ENCODE results near the gene TNNC1. TPM values are rescaled to one million over a fixed set of nuclear protein-coding genes. Genes with fewer than 3 reads are reported as not detected.

The TNNC1 gene
- polyA plus RNA-seq, 1 donor from 2014 or later = 2.2 TPM

DNA sequence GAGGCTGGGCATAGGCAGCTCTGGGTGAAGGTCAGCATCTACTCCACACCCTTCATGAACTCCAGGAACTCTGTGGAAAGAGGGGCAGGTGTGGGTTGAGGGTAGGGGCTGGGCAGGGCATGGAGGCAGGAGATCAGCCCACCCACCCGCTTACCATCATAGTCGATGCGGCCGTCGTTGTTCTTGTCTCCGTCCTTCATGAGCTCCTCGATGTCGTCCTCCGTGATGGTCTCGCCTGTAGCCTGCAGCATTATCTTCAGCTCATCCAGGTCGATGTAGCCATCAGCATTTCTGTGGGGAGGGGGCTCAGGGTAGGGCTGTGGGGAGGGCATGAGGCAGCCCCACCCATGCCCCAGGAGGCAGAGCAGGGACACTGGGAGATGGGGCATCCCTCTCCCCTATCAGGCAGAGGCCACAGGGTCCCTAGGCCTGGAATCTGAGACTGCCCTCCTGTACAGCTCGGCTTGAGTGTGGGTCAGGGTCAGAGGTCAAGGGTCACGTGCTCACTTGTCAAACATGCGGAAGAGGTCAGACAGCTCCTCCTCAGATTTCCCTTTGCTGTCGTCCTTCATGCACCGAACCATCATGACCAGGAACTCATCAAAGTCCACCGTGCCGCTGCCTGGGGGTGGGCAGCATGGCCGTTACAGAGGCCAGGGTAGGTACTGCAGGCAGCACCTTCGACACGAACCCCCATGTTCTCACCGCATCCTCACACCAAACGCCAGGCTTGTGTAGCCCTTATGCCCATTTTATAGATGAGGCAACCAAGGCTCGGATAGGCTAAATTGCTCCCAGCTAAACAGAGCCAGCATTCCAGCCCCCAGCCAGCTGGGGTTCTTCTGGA, 2.4 kb downstream of the TNNC1 start:
- Histone ChIP-seq H3K9ac (ENCODE audit: low read length) (no peak overlapping the region), H3K27ac (ENCODE audit: low read length) (no peak overlapping the region), H3K9me3 (ENCODE audit: low read length) (no peaks in the 10 kb centered on the region), H4K20me1 (ENCODE audit: insufficient read depth) (no peaks in the 10 kb centered on the region), H3K79me2 (replicated peaks; ENCODE audit: insufficient read depth, low read length) (peaks cover 5% of the 10 kb centered on the region), H3K36me3 (ENCODE audit: insufficient read depth, low read length) (no peaks in the 10 kb centered on the region), H3F3A (ENCODE audit: insufficient read depth, low read length, poor library complexity, severe bottlenecking) (peaks cover 6% of the 10 kb centered on the region), H3K4me2 (ENCODE audit: low read length) (no peak overlapping the region), H3K27me3 (ENCODE audit: insufficient read depth, low read depth, low read length) (no peaks in the 10 kb centered on the region), H3K4me3 (ENCODE audit: low read length) (no peak overlapping the region), H2AFZ (ENCODE audit: low read depth, low read length) (no peak overlapping the region), H3K9me2 (ENCODE audit: insufficient read depth, low read length) (no peaks in the 10 kb centered on the region)
- TF ChIP-seq EZH2 (IDR thresholded peaks at IDR 0.05; ENCODE audit: borderline replicate concordance, insufficient read depth, low read length, poor library complexity, severe bottlenecking) (no peak), RAD21 (conservative IDR thresholded peaks at IDR 0.05) (no peak), POLR2AphosphoS5 (IDR thresholded peaks at IDR 0.05) (no peak), TAF1 (IDR thresholded peaks at IDR 0.05; ENCODE audit: low read depth) (no peak), EP300 (conservative IDR thresholded peaks at IDR 0.05; ENCODE audit: poor library complexity, severe bottlenecking) (no peak)
- TF ChIP-seq, protein P1, sequence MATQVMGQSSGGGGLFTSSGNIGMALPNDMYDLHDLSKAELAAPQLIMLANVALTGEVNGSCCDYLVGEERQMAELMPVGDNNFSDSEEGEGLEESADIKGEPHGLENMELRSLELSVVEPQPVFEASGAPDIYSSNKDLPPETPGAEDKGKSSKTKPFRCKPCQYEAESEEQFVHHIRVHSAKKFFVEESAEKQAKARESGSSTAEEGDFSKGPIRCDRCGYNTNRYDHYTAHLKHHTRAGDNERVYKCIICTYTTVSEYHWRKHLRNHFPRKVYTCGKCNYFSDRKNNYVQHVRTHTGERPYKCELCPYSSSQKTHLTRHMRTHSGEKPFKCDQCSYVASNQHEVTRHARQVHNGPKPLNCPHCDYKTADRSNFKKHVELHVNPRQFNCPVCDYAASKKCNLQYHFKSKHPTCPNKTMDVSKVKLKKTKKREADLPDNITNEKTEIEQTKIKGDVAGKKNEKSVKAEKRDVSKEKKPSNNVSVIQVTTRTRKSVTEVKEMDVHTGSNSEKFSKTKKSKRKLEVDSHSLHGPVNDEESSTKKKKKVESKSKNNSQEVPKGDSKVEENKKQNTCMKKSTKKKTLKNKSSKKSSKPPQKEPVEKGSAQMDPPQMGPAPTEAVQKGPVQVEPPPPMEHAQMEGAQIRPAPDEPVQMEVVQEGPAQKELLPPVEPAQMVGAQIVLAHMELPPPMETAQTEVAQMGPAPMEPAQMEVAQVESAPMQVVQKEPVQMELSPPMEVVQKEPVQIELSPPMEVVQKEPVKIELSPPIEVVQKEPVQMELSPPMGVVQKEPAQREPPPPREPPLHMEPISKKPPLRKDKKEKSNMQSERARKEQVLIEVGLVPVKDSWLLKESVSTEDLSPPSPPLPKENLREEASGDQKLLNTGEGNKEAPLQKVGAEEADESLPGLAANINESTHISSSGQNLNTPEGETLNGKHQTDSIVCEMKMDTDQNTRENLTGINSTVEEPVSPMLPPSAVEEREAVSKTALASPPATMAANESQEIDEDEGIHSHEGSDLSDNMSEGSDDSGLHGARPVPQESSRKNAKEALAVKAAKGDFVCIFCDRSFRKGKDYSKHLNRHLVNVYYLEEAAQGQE (IDR thresholded peaks at IDR 0.05; ENCODE audit: borderline replicate concordance) = no peak

DNA sequence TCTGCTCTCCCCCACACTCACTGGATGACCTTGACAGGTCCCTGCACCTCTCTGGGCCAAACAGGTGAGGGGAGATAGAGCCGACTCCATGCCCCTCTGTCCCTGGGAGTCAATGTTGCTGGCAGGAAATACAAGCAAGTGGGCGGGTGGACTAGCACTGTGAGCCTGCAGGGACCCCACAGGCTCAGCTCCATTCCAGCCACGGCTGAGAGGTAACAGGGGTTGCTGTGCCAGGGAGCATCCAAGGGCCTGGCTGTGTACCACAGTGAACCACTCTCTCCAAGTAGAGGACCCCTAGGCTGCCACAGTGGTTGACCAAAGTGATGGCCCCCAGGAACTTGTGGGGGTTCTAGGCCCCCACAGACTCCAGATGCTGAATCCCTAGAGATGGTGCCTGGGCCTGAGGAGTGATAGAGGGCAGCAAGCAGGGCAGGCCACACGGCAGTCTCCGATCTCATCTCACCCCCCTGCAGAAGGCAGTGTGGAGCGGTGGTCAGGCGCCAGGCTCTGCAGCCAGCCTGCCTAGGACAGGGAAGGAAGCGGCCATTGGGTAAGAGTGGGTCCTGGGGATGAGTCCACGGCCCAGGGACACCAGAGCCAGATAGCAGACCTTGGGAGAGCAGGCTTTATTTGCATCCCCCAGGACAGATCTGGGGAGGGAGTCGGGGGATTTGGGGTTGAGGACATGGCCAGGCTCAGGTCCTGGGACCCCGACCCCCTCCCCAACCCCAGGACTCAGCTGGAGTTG, 3.2 kb downstream of the TNNC1 start:
- no peak overlapping the region for H3K4me3 ChIP-seq (ENCODE audit: low read length)
- no peaks in the 10 kb centered on the region for H3K27me3 ChIP-seq (ENCODE audit: insufficient read depth, low read depth, low read length)
- H3K9me2 ChIP-seq (ENCODE audit: insufficient read depth, low read length) = no peaks in the 10 kb centered on the region
- no peaks in the 10 kb centered on the region for H3K9me3 ChIP-seq (ENCODE audit: low read length)
- H3F3A ChIP-seq (ENCODE audit: insufficient read depth, low read length, poor library complexity, severe bottlenecking) = peaks cover under 1% of the 10 kb centered on the region
- no peak overlapping the region for H3K27ac ChIP-seq (ENCODE audit: low read length)
- H3K36me3 ChIP-seq (ENCODE audit: insufficient read depth, low read length) = no peaks in the 10 kb centered on the region
- H3K79me2 ChIP-seq (replicated peaks; ENCODE audit: insufficient read depth, low read length) = no peaks in the 10 kb centered on the region
- H2AFZ ChIP-seq (ENCODE audit: low read depth, low read length) = no peak overlapping the region
- TF ChIP-seq RAD21 (conservative IDR thresholded peaks at IDR 0.05) = no peak
- TF ChIP-seq MXI1 (conservative IDR thresholded peaks at IDR 0.05; ENCODE audit: poor library complexity, severe bottlenecking) = no peak
- no peak for TF ChIP-seq TAF1 (IDR thresholded peaks at IDR 0.05; ENCODE audit: low read depth)
- TF ChIP-seq EP300 (conservative IDR thresholded peaks at IDR 0.05; ENCODE audit: poor library complexity, severe bottlenecking) = no peak
- TF ChIP-seq, protein P1 (IDR thresholded peaks at IDR 0.05; ENCODE audit: borderline replicate concordance) = no peak
- no peak for TF ChIP-seq EZH2 (IDR thresholded peaks at IDR 0.05; ENCODE audit: borderline replicate concordance, insufficient read depth, low read length, poor library complexity, severe bottlenecking)
- TF ChIP-seq POLR2AphosphoS5 (IDR thresholded peaks at IDR 0.05) = no peak
- TF ChIP-seq, protein P2, sequence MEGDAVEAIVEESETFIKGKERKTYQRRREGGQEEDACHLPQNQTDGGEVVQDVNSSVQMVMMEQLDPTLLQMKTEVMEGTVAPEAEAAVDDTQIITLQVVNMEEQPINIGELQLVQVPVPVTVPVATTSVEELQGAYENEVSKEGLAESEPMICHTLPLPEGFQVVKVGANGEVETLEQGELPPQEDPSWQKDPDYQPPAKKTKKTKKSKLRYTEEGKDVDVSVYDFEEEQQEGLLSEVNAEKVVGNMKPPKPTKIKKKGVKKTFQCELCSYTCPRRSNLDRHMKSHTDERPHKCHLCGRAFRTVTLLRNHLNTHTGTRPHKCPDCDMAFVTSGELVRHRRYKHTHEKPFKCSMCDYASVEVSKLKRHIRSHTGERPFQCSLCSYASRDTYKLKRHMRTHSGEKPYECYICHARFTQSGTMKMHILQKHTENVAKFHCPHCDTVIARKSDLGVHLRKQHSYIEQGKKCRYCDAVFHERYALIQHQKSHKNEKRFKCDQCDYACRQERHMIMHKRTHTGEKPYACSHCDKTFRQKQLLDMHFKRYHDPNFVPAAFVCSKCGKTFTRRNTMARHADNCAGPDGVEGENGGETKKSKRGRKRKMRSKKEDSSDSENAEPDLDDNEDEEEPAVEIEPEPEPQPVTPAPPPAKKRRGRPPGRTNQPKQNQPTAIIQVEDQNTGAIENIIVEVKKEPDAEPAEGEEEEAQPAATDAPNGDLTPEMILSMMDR (IDR thresholded peaks at IDR 0.05; ENCODE audit: poor library complexity, severe bottlenecking) = no peak
- TF ChIP-seq SMC3 (conservative IDR thresholded peaks at IDR 0.05; ENCODE audit: poor library complexity) = no peak
- no peak overlapping the region for H3K4me2 ChIP-seq (ENCODE audit: low read length)
- H4K20me1 ChIP-seq (ENCODE audit: insufficient read depth) = no peaks in the 10 kb centered on the region
- no peak overlapping the region for H3K9ac ChIP-seq (ENCODE audit: low read length)

Data from neural cell (in vitro differentiated cells).